Colonic mucosa (tissue), 4 donors: Measurements from ENCODE around the gene CMIP. TPM values are rescaled to one million over a fixed set of nuclear protein-coding genes. Genes with fewer than 3 reads are reported as not detected.

Experiments used
- DNase-seq: peaks from one replicate; pipeline ENCODE4 v3.0.0-alpha.2; 2020
- H3K27ac ChIP-seq: fragments of 200-600 bp; one replicate; pipeline ENCODE4 v1.8.0; 2021
- H3K27me3 ChIP-seq: fragments of 200-600 bp; one replicate; pipeline ENCODE4 v1.8.0; 2021
- H3K36me3 ChIP-seq: fragments of 200-600 bp; one replicate; pipeline ENCODE4 v1.8.0; 2021
- H3K4me1 ChIP-seq: fragments of 200-600 bp; one replicate; pipeline ENCODE4 v1.8.0; 2021; ENCODE audit warnings: mild to moderate bottlenecking
- H3K4me3 ChIP-seq: fragments of 200-600 bp; one replicate; pipeline ENCODE4 v1.8.0; 2021
- H3K9ac ChIP-seq, 2 donors: one replicate each; pipeline ENCODE4 v1.7.0; 2013; ENCODE audit warnings: control low read depth in 2 of 2, low read depth in 2 of 2, low read length in 2 of 2
- H3K9me3 ChIP-seq: fragments of 200-600 bp; one replicate; pipeline ENCODE4 v1.8.0; 2021
- CTCF ChIP-seq: fragments of 200-600 bp; IDR thresholded peaks from one replicate; pipeline ENCODE4 v1.8.0; 2022; ENCODE audit warnings: antibody characterized with exemption, mild to moderate bottlenecking
- intact Hi-C: fragments of 100-400 bp; cut with DNase I; formaldehyde crosslinking; loops from one replicate; pipeline ENCODE4 v1.14.1; 2022
- total RNA-seq, 2 donors: library from RNA; stranded (reverse); fragmentation: NEBNext Ultra II Directional in 1 of 2; extraction: Animal tissue kit (Norgen Biotek cat#: 25700) in 1 of 2; gene quantifications; one replicate each; pipeline ENCODE4 v1.2.1, GENCODE V29; 2021
- donor health status: healthy.
- donor health status: DM: no; HTN: no; CAD: no.
- donor health status: DM: no; HTN: no; CAD: no.

The CMIP gene
- total RNA-seq, 2 donors from 2014 or later = 83.4 to 107 TPM

GRCh38 chr16:81517150-81517499, 72.5 kb downstream of the CMIP start:
- no peak overlapping the region for H3K4me3 ChIP-seq
- intact Hi-C loops = no loop called here
- DNase-seq = no peak
- H3K9me3 ChIP-seq = no peaks in the 10 kb centered on the region
- peaks cover 13% of the 10 kb centered on the region for H3K4me1 ChIP-seq
- H3K36me3 ChIP-seq = no peaks in the 10 kb centered on the region
- no peak overlapping the region for H3K27ac ChIP-seq
- no peak overlapping the region for H3K9ac ChIP-seq
- TF ChIP-seq CTCF = no peak
- no peaks in the 10 kb centered on the region for H3K27me3 ChIP-seq

GRCh38 chr16:81517629-81518438, 73.2 kb downstream of the CMIP start:
- no peak for DNase-seq
- intact Hi-C loops = no loop called here
- Histone ChIP-seq H3K27me3 (no peaks in the 10 kb centered on the region), H3K4me3 (no peak overlapping the region), H3K9ac (no peak overlapping the region), H3K9me3 (no peaks in the 10 kb centered on the region), H3K27ac (no peak overlapping the region), H3K36me3 (no peaks in the 10 kb centered on the region), H3K4me1 (peaks cover 13% of the 10 kb centered on the region)
- no peak for TF ChIP-seq CTCF

GRCh38 chr16:81518439-81518757, 73.8 kb downstream of the CMIP start:
- no peak for TF ChIP-seq CTCF
- Histone ChIP-seq H3K4me1 (peaks cover 9% of the 10 kb centered on the region), H3K27me3 (no peaks in the 10 kb centered on the region), H3K27ac (no peak overlapping the region), H3K9ac (no peak overlapping the region), H3K36me3 (no peaks in the 10 kb centered on the region), H3K9me3 (no peaks in the 10 kb centered on the region), H3K4me3 (no peak overlapping the region)
- intact Hi-C loops = no loop called here
- no peak for DNase-seq

GRCh38 chr16:81519301-81520150, 74.9 kb downstream of the CMIP start:
- H3K9ac ChIP-seq = no peak overlapping the region
- DNase-seq = no peak
- H3K4me1 ChIP-seq = no peaks in the 10 kb centered on the region
- intact Hi-C loops = no loop called here
- H3K36me3 ChIP-seq = no peaks in the 10 kb centered on the region
- no peak for TF ChIP-seq CTCF
- no peak overlapping the region for H3K4me3 ChIP-seq
- H3K27ac ChIP-seq = no peak overlapping the region
- H3K27me3 ChIP-seq = no peaks in the 10 kb centered on the region
- no peaks in the 10 kb centered on the region for H3K9me3 ChIP-seq

- Histone ChIP-seq H3K9ac (no peak overlapping the region), H3K4me1 (no peaks in the 10 kb centered on the region), H3K4me3 (no peak overlapping the region), H3K9me3 (no peaks in the 10 kb centered on the region), H3K27me3 (no peaks in the 10 kb centered on the region), H3K27ac (no peak overlapping the region), H3K36me3 (no peaks in the 10 kb centered on the region)
- intact Hi-C loops = no loop called here
- TF ChIP-seq CTCF = no peak
- no peak for DNase-seq
Measured at GRCh38 chr16:81520151-81520470, 75.5 kb downstream of the CMIP start.
